ENCODE data around the gene GPR108. TPM values are rescaled to one million over a fixed set of nuclear protein-coding genes. Genes with fewer than 3 reads are reported as not detected.

The GPR108 gene
- total and polyA plus RNA-seq, 7 donors = 12.5 to 27.8 (median 24.2) TPM

DNA sequence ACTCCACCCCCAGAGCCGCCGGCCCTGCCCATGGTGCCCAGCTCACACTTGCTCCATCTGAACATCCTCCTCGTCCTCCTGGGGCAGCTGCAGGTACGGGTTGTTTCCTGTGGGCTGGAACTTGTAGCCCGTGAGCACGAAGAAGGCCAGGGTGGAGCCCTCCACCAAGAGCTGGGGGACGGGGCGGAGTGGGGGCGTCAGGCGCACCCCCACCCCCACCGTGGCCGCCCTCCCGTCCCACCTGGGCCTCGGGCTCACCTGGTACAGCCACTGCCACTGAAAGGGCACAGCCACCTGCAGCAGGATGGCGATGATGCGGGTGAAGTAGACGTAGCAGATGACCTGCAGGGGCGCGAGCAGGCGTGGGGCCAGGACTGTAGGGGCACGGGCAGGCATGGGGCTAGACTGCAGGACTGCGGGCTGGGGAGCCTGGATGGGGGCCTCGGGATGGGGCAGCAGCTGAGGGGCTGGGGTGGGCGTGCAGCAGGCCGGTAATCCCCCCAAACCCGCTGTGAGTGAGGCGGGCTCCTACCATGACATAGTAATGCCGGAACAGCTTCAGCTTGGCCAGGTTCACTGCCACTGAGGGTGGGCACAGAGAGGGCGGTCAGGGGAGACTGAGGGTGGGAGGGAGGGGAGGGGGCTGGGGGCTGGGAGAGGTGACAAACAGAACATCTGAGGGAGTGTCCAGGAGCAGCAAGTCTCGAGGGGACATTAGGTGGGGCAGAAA is 6.3 kb downstream of the GPR108 start:
- DNase-seq (peak in 1 of 2 donors; percentile 57), ATAC-seq (no peak)
- TF ChIP-seq, protein P1, sequence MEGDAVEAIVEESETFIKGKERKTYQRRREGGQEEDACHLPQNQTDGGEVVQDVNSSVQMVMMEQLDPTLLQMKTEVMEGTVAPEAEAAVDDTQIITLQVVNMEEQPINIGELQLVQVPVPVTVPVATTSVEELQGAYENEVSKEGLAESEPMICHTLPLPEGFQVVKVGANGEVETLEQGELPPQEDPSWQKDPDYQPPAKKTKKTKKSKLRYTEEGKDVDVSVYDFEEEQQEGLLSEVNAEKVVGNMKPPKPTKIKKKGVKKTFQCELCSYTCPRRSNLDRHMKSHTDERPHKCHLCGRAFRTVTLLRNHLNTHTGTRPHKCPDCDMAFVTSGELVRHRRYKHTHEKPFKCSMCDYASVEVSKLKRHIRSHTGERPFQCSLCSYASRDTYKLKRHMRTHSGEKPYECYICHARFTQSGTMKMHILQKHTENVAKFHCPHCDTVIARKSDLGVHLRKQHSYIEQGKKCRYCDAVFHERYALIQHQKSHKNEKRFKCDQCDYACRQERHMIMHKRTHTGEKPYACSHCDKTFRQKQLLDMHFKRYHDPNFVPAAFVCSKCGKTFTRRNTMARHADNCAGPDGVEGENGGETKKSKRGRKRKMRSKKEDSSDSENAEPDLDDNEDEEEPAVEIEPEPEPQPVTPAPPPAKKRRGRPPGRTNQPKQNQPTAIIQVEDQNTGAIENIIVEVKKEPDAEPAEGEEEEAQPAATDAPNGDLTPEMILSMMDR (IDR thresholded peaks at IDR 0.05) = no peak
- 85 to 87% (median 86%) methylated on average over 24 to 30 of the region's 30 CpGs for WGBS, 3 donors
- H3K4me3 ChIP-seq = no peak overlapping the region
- H3K4me1 ChIP-seq = peaks cover 1% of the 10 kb centered on the region
- H3K36me3 ChIP-seq (ENCODE audit: insufficient read depth in 1 of 2, low read depth in 1 of 2) = peaks cover 0 to 44% of the 10 kb centered on the region in 2 donors
- intact Hi-C loops (cut with DNase I) = loop anchor here in 1 of 2 donors (5.0 kb wide), 1 partner anchor 36 kb away; the partner anchor contains the start of gene SH2D3A
- no peak overlapping the region for H3K27ac ChIP-seq
- no peaks in the 10 kb centered on the region for H3K9me3 ChIP-seq
- no peaks in the 10 kb centered on the region for H3K27me3 ChIP-seq (ENCODE audit: insufficient read depth in 3 of 3, low read length in 2 of 3)

DNA sequence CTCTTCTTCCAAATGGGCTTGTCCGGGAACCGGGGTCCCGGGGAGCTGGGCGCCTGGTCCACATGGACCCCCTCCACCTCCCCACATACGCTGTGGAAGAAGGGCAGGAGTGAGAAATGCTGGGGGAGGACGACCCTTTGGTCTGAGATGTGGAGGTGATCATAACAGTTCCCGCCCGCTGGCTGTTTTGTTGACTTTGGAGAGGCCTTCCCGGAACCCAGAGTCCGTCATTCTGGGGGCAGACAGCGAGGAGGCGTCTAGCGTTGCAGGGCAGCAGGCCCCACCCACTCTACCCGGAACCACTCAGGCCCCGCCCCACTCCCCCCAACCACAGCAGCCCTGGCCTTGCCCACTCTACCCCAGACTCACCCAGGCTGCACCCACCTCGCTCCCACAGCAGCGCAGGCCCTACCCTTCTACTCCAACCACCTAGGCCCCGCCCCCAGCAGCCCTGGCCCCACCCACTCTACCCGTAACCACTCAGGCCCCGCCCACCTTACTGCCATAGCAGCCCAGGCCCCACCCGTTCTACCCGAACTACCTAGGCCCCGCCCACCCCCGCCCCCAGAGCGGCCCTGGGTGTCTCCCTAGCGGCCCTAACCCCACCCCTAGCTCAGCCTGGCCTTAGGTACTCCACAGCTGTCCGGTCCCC is 7.1 kb downstream of the GPR108 start:
- no peak overlapping the region for H3K4me3 ChIP-seq
- 73 to 74% (median 74%) methylated on average over 25 to 27 of the region's 27 CpGs for WGBS, 3 donors
- intact Hi-C loops (cut with DNase I) = loop anchor here in 1 of 2 donors (5.0 kb wide), 1 partner anchor 37 kb away; the partner anchor contains the start of gene SH2D3A
- H3K27ac ChIP-seq = no peak overlapping the region
- H3K36me3 ChIP-seq (ENCODE audit: insufficient read depth in 1 of 2, low read depth in 1 of 2) = peaks cover 0 to 42% of the 10 kb centered on the region in 2 donors
- DNase-seq (peak in 1 of 2 donors; percentile 70), ATAC-seq (peak; percentile 14 to 68 (median 46))
- H3K4me1 ChIP-seq = no peaks in the 10 kb centered on the region
- no peaks in the 10 kb centered on the region for H3K27me3 ChIP-seq (ENCODE audit: insufficient read depth in 3 of 3, low read length in 2 of 3)
- TF ChIP-seq, protein P1 (IDR thresholded peaks at IDR 0.05) = no peak
- H3K9me3 ChIP-seq = no peaks in the 10 kb centered on the region

DNA sequence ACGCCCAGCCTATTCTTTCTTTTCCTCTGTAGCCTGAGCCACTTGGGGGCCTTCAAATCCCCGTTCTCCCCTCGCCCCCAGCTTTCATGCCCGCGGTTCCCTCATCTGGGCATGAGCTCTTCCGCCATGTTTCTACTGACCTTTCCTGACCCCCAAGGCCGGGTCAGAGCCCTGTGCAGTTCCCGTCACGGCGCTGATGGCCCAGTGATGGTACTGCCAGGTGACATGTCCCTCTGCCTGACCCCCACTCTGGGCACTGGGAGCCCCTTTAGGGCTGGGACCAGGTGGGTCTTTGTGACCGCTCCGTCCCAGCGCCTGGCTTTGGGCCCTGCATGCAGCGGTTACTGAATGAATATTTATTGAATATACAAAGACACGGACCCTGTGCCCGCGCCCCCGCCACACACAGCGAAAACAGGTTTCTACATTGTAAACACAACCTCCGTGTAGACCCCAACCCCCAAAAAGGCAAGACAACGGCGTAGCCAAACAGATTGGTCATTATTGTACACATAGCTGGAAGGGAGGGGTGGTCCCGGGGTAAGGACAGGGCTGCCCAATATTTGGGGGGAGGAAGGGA is 7.7 kb downstream of the GPR108 start:
- Histone ChIP-seq H3K27ac (no peak overlapping the region), H3K4me3 (no peak overlapping the region), H3K4me1 (no peaks in the 10 kb centered on the region), H3K9me3 (no peaks in the 10 kb centered on the region), H3K36me3 (ENCODE audit: insufficient read depth in 1 of 2, low read depth in 1 of 2) (peaks cover 0 to 36% of the 10 kb centered on the region in 2 donors), H3K27me3 (ENCODE audit: insufficient read depth in 3 of 3, low read length in 2 of 3) (no peaks in the 10 kb centered on the region)
- DNase-seq (no peak), ATAC-seq (no peak)
- TF ChIP-seq, protein P1 (IDR thresholded peaks at IDR 0.05) = no peak
- intact Hi-C loops (cut with DNase I) = loop anchor here in 1 of 2 donors (5.0 kb wide), 1 partner anchor 38 kb away; the partner anchor contains the start of gene SH2D3A
- 90 to 91% (median 90%) methylated on average over 23 of the region's 23 CpGs for WGBS, 3 donors

DNA sequence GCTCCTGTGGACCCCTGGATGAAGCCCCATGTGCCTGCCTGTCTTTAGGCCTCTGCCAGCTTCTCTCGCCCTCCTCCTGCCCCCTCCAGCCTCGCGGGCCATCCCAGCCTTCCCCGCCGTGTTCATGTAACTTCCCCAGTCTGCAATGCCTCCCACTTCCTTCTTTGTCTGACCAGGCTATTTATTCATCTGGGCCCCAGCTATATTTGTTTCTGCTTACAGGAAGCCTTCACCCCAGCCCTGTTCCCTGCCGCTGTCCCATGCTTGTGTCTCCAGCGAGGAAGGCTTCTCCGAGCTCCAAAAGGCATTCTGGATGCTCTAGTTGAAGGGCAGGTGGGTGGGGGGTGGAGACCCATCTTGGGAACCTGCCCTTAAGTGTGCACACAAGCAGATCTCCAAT is 9.0 kb downstream of the GPR108 start:
- Histone ChIP-seq H3K36me3 (ENCODE audit: insufficient read depth in 1 of 2, low read depth in 1 of 2) (peaks cover 0 to 27% of the 10 kb centered on the region in 2 donors), H3K4me3 (no peak overlapping the region), H3K27ac (no peak overlapping the region), H3K9me3 (no peaks in the 10 kb centered on the region), H3K4me1 (no peaks in the 10 kb centered on the region), H3K27me3 (ENCODE audit: insufficient read depth in 3 of 3, low read length in 2 of 3) (no peaks in the 10 kb centered on the region)
- intact Hi-C loops (cut with DNase I) = no loop called here
- ATAC-seq (no peak), DNase-seq (no peak)
- TF ChIP-seq, protein P1 (IDR thresholded peaks at IDR 0.05) = no peak
- 34 to 36% (median 36%) methylated on average over 6 to 8 of the region's 8 CpGs for WGBS, 3 donors
